ENCODE results near the gene PCBP3.
"Not testable (repeated sequence)": the region's sequence is repeated elsewhere in the genome, so short reads cannot be mapped to it uniquely, and the experiment has no call there.

PCBP3 gene

DNA sequence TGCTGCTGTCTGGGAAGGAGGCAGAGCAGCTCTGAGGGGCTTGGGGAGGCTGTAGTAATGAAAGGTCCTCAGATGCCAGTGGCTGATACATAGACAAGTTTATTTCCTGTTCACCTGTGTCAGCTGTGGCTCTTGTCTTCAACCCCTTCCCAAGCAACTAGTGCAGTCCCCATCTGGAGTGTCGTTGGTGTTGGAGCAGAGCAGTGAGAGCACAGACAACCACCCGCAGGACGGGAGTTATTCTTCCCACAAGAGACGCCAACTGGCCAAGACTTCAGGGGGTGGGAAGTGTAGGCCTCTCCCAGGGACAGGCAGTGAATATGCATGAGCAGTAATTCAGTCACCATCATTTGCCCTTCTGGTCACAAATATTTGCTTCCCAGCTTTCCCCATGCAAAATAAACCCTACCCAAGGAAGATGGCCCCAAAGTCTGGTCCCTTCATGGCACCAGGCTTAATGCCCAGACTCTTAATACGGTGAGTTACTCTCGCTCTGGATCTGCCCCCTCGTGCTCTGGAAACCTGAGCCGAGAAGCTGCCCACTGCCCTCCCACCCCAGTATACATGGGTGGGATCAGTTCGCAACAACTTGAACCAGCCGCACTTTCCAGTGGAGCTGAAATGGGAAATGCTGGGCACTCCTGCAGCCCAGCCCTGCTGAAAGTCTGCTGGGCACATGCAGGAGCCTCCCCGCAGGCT is 184.5 kb downstream of the PCBP3 start:
- no peak for DNase-seq (ENCODE audit: low read depth, low spot score)

DNA sequence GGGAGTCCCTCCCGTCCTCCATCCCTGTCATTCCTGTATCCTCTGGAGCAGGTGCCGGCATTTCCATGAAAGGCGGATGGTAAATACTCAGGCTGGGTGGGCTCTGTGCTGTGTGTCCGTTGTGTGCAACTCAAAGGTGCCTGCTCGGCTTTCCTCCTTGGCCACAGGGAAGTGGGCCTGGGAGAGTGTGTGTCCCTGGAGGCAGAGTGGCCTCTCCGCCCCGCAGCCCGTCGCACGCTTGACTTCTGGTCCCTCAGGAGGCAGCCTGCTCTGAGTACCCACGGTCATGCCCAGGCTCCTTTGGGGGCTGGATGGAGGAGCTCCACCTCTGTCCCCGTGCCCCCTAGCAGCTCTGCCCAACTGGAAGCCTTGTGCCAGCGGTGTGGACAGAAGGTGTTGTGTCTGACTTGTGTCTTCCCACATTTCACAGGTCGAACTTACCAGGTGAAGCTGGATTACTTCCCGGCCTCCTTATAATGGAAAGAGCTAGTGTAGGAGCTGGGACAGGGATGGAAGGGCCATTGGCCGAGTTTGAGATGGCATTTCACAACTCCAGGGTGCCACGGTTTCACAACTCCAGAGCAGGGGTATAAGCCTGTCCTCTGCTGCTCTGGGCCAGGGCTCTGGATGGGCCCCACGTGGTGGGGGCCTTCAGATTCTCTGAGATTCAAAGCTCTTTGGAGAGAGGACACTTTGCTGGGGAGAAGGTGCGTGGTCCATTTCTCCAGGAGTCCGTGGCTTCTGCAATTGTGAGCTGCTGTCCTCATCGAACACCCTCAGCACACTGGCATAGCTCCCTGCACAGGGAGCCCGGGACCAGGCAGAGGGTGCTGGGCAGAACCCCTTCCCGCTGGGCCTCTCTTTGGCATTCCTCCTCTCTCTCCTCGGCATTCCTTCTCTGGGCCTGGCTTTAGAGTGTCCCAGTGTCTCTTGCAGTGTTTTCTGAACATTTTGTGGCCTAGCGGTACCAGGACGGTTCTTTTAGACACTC is 185.3 kb downstream of the PCBP3 start:
- no peak for DNase-seq (ENCODE audit: low read depth, low spot score)

DNA sequence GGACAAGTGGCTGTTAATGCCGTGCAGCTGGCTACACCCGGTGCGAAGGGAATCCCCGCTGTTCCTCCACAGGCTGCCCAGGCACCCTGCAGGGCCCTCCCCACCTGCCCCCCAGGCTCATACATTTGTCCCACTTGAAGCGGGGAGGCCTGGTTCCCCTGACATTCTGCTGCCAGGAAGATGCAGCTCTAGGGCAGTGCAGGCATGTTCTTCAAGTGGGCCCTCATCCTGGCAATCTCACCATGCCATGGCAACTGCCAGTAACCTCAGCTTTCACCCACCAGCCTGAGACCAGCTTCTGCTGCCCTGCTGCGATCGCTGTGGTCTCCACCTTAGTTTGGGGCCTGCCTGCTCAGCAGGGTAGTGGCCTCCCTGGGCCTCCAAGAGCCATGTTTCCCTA is 186.1 kb downstream of the PCBP3 start:
- DNase-seq (ENCODE audit: low read depth, low spot score): no peak

DNA sequence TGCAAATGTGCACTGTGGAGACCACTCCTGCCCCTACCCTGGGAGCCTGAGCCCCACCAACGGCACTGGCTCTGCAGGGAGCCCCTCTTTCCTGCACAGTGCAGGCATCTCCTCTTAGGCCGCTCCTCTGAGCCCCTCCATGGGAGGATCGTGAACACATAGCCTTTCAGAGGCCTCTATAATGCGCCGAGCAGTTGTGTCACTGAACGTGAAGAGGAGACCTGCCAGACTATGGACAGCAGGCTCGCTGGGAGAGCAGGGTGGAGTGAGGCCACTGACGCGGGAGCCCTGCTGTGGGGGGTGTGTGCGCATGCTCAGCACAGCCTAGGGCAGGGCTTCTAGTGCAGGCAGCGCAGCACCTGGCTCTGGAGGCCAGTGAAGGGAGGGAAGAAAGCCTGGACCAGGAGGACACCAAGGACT is 186.7 kb downstream of the PCBP3 start:
- DNase-seq (ENCODE audit: low read depth, low spot score): no peak

DNA sequence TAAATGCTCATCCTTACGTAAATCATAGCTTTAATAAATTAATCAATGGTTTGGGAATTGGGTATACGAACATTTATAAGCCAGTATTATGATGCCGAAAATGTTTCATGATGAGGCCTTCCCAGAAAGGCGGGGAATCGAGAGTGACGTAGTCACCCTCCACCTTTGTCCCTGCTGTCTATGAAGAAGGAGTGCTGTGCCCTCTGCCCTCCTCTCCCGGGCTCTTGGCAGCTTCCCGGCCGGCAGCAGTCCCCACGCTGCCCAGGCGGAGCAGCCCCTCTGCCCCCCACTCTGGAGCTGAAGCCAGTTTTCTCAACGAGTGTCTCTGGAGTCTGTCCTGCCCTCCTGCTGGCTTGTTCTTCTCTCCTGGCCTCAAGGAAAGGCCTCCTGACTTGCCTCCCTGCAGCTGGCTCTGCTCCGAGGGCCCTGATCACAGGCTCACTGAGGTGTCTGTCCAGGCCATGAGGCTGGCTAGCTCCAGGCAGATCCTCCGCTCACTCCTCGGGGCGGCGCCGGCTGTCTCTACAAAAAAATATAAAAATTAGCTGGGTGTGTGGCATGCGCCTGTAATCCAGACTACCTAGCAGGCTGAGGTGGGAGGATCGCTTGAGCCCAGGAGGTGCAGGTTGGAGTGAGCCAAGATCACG is 187.3 kb downstream of the PCBP3 start:
- no peak for DNase-seq (ENCODE audit: low read depth, low spot score)

DNA sequence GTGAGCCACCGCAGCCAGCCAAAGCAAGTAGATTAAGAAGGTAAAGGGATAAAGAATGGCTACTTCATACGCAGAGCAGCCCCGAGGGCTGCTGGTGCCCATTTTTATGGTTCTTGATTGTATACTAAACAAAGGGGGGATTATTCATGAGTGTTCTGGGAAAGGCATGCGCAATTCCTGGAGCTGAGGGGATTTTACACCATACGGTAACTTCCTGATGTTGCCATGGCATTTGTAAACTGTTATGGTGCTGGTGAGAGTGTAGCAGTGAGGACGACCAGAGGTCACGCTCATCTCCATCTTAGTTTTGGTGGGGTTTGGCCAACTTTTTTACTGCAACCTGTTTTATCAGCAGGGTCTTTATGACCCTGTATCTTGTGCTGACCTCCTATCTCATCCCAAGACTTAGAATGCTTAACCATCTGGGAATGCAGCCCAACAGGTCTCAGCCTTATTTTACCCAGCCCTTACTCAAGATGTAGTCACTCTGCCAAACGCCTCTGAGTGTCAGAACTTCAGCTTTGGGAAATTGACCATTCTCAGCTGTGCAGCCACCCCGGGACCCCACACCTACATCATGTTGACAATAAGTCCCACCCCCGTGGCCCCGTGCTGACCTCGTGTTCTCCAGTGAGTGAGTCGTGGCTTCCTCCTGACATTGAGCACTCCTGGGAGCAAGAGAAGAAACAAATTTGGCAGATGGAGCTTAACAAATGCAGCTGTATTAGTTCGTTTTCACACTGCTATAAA is 188.6 kb downstream of the PCBP3 start:
- DNase-seq (ENCODE audit: low read depth, low spot score): no peak

DNA sequence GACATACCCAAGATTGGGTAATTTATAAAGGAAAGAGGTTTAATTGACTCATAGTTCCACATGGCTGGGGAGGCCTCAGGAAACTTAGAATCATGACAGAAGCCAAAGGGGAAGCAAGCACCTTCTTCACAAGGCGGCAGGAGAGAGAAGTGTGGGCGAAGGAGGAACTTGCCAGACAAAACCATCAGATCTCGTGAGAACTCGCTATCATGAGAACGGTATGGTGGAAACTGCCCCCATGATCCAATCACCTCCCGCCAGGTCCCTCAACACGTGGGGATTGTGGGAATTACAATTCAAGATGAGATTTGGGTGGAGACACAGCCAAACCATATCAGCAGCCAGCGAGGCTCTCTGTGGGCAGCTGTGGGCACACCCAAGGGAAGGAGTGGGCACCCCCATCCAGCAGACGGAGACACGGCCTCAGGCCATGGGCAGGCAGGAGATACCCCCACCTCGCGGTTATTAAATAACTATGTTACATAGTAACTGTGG is 189.3 kb downstream of the PCBP3 start:
- not testable (repeated sequence) for DNase-seq (ENCODE audit: low read depth, low spot score)

DNA sequence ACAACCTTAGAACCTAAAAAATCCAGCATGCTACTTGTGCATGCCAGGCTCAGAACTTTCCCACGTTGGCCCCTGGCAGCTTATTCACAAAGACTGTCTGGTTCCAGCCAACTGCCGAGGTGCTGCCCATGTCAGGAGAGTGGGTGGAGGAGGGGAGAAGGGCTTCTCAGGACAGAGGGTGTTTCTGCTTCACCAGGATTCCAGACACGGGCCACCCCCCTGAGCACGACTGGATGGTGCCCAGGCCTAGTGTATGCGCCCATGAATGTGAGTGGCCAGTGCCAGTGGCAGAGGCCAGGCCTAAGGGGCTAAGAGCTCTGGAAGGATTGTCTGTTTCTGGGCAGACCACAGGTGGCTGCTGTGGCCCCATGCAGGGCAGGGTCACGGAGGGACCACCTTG is 189.9 kb downstream of the PCBP3 start:
- DNase-seq (ENCODE audit: low read depth, low spot score): no peak

DNA sequence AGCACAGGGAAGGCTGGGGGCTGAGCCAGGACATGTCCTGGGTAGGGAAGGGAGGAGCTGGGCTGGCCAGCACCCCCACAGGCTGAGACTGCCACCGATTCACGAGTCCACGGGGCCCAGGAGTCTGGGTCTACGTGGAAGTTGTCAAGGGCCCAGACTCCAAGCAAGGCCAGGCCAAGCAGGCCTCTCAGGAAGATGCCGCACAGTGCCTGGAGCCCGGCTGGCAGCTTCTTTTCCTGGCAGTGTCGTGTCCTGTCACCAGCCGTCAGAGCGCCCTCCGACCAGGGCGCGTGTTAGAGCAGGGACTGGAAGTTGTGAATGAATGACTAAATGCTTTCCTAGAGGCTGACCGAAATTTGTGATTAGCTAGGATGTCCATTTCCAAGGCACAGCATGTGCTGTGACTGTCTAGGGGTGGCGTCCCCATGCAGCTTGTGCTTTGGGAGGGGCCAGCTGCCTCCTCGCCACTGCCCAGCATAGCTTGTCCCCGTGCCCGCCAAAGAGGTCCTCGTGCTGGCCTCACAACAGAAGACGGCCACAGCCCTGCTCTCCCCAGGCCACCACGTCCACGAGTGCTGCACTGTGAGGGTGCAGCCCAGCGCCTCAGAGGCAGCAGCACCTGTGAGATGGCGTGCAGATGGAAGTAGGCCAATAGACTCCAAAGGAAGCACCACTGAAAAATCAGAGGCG is 190.6 kb downstream of the PCBP3 start:
- no peak for DNase-seq (ENCODE audit: low read depth, low spot score)

DNA sequence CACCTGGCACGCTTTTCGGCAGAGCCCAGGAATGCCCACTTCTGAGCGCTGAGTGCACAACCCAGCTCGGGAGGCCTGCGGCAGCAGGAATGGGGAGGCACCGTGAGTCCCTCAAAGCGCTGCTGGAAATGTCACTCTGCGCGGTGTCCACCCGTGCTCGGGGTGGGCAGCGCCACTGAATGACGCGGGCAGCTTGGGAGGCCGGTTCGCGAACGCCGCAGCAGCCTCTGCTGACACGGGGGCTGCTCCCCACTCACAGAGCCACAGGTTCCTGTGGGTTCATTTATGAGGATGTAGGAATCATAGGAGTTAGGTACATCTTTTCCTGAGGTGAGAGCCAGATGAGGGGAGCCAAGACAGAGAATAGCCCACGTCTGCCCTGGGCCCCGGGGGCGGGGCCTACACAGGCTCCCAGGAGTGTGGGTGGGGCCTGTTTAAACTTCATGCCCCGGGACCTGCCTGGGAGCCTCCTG is 191.3 kb downstream of the PCBP3 start:
- DNase-seq (ENCODE audit: low read depth, low spot score): no peak

DNA sequence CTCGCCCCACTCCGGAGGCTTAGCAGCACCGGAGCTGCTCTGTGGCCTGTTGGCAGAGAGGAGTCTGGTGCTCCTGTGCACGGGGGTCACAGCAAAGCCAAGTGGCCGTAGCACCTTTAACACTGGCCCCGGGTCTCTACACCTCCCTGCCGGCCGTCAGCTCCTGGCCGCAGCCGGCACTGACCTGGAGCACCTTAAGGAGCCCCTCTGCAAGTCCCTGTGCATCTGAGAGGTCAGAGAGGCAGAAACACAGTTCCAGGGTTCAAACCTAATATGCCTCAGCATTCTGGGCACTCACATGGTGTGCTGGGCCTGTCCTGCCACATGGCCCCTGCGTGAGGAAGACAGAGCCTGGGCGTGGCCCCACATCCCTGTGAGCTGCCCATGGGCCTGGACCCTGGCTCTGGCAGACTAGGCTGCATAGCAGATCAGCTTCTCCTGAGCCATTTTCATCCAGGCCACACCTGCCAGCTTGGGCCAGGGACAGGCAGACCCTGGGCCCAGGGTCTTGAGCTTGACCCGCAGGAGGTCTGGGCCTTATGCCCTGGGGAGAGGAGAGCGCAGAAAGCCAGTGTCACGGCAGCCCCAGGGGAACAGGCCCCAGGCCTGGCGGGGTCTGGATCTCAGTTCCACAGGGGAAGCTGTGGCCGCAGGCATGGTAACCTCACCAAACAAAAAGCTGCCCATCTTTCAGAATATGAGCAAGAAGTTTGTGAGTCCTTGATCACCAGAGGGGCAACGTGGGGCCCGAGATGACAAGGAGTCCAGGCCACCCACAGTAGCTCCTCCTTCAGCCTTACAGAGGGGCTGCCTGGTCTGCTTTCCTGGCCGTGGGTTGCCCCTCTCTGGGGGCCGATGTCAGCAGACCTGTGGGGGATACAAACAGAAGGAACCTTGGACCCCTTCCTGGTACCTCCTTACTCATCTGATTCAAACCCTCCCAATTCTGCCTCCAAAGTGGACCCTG is 192.1 kb downstream of the PCBP3 start:
- DNase-seq (ENCODE audit: low read depth, low spot score): no peak

DNA sequence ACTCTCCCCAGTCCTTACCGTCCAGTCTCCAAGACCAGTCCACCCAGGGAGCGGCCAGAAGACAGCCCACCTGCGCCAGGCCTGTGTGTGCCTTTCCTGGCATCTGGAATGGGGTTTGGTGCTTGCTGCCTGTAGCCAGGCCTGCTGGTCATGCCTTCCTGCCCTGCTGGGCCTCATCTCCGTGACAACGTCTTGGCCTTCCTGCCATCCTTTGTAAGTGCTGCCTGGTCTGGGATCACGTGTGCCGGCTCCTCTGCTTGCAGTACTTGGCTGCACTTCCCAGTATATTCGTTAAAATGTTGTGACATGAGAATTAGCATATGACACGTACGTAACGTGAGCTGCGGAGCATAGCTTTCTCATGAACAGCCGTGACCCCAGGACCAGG is 192.7 kb downstream of the PCBP3 start:
- no peak for DNase-seq (ENCODE audit: low read depth, low spot score)

DNA sequence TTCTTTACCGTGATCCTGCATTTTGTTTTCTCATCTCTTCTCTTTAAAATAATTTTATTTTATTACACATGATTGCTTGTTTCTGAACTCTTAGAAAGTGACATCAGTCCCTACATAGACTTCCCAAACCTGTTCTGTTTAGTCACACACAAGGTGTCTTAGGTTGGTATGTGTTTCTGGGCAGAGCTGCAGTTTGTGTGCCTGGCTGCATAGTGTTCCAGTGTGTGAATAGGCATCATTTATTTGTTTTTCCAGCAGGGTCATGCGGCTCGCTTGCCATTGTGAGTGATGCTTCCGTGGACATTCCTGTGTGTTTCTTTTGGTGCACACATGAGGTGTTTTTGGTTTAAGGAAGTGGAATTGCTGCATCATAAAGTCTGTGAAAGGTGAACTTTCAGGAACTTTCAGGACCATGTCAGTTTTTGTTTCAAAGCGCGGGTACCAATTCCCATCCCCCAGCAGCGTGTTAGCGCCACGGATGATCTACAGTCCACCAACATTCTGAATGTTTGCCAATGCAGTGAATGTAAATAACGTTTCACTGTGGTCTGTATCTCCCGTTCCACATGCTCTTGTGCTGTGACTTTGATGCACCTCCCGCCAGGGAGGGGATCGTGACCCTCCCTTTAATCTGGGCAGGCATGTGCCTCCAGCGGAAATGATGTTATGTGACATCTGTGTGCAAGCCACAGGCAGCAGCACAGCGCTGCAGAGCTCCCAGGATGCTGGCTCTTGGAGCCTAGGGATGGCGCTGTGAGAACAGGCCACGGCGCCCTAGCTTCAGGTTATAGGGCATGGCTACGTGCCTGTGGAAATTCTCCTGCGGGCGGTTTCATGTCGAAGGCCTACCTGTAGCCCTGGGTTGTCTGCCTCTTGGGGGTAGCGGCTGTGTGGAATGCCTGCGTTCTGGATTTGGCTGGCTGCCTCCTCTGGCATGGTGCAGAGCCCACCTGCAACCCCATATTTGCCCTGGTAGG is 193.5 kb downstream of the PCBP3 start:
- no peak for DNase-seq (ENCODE audit: low read depth, low spot score)

DNA sequence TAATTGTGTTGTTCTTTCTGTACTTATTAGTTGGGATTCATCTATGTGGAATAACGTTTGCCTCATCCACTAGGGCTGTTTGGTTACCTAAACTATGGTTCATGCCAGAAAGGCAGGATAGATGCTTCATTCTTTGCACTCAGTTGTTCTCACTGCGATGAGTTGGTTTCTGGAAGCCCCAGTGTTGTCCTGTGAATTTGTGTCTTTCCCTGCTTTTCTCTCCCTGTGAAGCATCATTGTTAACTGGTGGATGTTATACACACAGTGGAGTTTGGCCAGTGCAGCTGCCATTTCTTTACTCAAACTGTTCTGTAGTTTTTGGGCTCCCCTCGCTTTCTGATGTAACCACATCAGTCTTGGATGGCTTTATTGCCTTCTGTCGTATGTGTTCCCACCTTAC is 194.4 kb downstream of the PCBP3 start:
- DNase-seq (ENCODE audit: low read depth, low spot score): no peak

DNA sequence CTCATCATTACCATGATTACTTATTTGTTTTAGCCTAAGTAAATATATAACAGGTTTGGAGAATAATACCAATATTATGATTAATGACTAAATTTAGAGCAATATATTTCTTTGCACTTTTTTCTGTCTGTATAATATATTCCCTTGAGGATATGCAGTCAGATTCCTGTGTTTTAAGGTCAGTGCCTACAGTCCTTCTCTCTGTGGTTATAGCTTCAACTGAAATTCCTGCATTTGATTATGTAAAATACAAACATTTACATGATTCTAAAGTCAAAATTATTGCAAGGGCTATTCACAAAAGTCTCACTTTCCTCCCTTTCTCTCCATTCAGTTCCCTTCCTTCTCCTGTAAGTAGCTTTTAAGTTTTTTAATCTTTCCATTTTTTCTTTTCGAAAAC is 195.1 kb downstream of the PCBP3 start:
- no peak for DNase-seq (ENCODE audit: low read depth, low spot score)

DNA sequence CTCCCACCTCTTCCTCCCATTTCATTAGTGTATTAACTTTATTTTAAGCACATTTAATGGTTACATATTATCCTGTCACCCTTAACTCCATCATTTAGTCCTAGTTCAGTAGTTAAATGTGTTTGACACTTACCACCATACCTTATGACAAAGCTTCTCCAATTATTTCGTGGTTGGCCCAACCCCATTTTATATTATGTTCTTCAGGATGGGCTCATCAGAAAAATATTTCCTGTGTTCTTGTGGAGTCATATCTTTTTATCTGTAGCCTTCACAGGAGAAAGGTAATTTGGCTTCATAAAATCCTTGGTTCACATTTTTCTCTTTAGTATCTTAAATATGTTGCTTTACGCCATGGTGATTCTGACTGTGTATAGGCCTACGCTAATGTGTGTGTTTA is 195.7 kb downstream of the PCBP3 start:
- DNase-seq (ENCODE audit: low read depth, low spot score): no peak

DNA sequence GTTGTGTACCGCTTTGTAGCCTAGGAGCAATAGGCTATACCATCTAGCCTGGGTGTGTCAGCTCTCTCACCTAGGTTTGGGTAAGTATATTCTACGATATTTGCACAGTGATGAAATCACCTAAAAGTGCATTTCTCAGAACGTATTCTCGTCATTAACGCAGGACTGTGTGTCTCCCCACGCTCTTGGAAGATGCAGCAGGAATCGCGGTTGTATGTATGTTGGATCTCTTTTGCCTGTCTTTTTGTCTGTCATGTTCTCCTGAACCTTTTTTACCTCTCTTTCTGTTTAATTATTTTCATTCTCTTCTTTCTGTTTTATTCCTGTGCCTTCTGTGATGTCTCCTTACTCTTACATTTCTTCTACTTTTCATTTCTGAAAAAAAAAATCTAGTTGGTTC is 197.5 kb downstream of the PCBP3 start:
- DNase-seq (ENCODE audit: low read depth, low spot score): no peak

DNA sequence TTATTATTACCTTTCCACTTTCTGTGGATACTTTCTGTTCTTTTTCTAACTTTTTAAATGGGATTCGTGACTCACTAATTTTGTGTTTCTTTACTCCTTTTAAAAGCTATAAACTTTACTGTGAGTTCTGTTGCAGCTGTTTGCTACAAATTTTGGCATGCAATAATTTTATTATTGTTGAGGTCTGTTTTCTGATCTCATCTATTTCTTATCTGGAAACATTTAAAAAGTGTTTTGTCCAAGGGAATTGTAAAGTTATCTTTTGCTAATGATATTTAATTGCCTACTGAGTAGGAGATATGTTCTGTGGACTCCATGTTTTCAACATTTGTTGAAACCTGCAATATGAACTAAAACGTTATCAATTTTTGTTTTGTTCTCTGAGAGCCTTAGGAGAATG is 199.9 kb downstream of the PCBP3 start:
- no peak for DNase-seq (ENCODE audit: low read depth, low spot score)
